Ammon's horn (tissue), 1 donor: Measurements from ENCODE around the gene NCBP1.

Source experiments
- DNase-seq: peaks from one replicate; pipeline ENCODE4 v3.0.0-alpha.2; 2016; ENCODE audit warnings: low spot score

NCBP1 gene

DNA sequence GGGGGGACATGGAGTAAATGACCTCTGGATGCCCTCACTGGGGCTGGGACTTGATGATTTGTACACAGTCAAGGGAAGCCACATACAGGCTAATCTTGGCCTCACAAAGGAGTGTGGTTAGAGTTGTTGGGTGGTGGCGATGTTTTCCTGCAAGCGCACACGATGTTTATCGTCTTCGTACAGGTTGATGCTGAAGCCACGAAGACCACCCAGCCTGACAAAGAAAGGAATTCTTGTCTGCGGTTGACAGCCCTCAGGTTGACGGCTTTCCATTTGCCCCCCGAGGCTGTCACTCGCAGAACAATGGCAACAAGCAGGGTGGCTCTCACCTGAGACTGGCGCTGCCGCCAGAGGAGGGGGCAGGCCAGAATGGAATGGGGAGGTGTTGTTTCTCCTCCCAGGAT, 77.6 kb downstream of the NCBP1 start:
- DNase-seq: no peak

GRCh38 chr9:97714435-97714834, 80.8 kb downstream of the NCBP1 start:
- no peak for DNase-seq

DNA sequence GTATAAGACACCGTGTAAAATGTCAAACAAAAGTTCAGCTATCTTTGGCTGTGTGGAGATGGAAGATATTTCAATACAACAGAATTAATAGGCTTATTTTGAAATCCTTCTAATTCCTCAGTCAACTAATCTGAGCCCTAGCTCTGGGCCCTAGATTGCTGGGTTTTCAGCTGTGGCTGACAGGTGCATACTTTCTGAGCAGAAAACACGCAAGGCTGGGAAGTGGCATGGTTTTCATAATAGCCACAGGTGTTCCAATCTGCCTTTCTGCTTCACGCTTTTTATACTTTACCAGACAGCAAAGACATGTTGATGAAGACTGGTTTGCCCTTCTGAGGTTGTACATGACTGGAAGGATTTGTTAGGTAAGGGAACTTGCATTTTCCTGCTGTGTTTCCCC, 84.2 kb downstream of the NCBP1 start:
- DNase-seq: no peak

- no peak for DNase-seq
These were observed 87.8 kb downstream of the NCBP1 start for GRCh38 chr9:97721396-97721795.

GRCh38 chr9:97722331-97722730, 88.7 kb downstream of the NCBP1 start:
- no peak for DNase-seq
